ENCODE results near the gene CFAP65.

DNA sequence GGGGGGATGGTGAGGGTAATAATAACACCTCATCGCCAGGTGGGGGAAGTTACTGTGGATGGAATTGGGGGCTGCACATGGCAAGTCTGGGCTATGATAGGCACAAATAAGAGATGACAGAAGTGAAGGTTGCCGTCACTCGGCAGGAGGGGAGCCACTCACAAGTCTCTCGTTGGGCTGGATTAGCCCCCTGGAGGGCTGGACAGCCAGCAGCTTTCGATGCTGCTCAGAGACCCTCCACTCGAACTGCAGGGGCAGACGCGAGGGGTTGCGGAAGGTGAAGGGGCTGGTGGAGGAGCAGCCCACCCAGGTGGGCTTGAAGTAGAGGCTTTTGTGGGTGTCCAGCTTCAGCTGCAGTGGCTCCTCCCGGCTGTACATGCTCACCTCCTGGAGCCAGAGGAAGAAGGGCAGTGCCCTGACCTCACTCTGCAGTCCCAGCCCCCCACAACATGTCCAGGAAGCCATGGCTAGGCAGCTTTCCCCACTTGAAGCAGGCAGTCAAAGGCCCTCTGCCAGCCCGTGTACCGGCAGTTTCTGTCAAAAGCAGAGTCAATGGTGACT, 18.2 kb downstream of the CFAP65 start:
- TF ChIP-seq, protein P1, sequence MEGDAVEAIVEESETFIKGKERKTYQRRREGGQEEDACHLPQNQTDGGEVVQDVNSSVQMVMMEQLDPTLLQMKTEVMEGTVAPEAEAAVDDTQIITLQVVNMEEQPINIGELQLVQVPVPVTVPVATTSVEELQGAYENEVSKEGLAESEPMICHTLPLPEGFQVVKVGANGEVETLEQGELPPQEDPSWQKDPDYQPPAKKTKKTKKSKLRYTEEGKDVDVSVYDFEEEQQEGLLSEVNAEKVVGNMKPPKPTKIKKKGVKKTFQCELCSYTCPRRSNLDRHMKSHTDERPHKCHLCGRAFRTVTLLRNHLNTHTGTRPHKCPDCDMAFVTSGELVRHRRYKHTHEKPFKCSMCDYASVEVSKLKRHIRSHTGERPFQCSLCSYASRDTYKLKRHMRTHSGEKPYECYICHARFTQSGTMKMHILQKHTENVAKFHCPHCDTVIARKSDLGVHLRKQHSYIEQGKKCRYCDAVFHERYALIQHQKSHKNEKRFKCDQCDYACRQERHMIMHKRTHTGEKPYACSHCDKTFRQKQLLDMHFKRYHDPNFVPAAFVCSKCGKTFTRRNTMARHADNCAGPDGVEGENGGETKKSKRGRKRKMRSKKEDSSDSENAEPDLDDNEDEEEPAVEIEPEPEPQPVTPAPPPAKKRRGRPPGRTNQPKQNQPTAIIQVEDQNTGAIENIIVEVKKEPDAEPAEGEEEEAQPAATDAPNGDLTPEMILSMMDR (IDR thresholded peaks at IDR 0.05 in 8 of 11, conservative IDR thresholded peaks at IDR 0.05 in 3 of 11): no peak
- no peak for TF ChIP-seq POLR2AphosphoS5 (IDR thresholded peaks at IDR 0.05)

All from spleen (tissue), 7 donors.